K562 (cell line): ENCODE data around the gene DESI2. TPM values are rescaled to one million over a fixed set of nuclear protein-coding genes. Genes with fewer than 3 reads are reported as not detected.

Experiments
- CHD4 ChIP-seq: fragments of 200-600 bp; sonication (generic); IDR thresholded peaks from 3 replicates; pipeline ENCODE4 v1.6.1; 2012; ENCODE audit warnings: low read depth, mild to moderate bottlenecking, mixed read lengths, low read length, inconsistent platforms; ENCODE audit not compliant: insufficient read depth, insufficient replicate concordance, poor library complexity, severe bottlenecking
- ERF ChIP-seq: fragments of 450-650 bp; formaldehyde crosslinking; IDR thresholded peaks from 2 replicates; pipeline ENCODE4 v1.4.0; 2020; ENCODE audit warnings: mild to moderate bottlenecking, mixed read lengths
- FOXA3 ChIP-seq, 2 experiments: fragments of 450-650 bp in 1 of 2; sonication (generic) in 1 of 2; formaldehyde crosslinking; IDR thresholded peaks in 1 of 2; conservative IDR thresholded peaks in 1 of 2; 2 replicates each; pipeline versions ENCODE4 v1.4.0 to v1.8.0; 2020 to 2022; ENCODE audit warnings: mild to moderate bottlenecking in 2 of 2, missing genetic modification reagents in 1 of 2
- GATAD2A ChIP-seq: fragments of 450-650 bp; IDR thresholded peaks from 2 replicates; pipeline ENCODE4 v1.6.1; 2017
- GATAD2B ChIP-seq: fragments of 450-650 bp; IDR thresholded peaks from 2 replicates; pipeline ENCODE4 v1.6.1; 2017; ENCODE audit warnings: mild to moderate bottlenecking, borderline replicate concordance
- LCOR ChIP-seq: sonication (generic); formaldehyde crosslinking; IDR thresholded peaks from 2 replicates; pipeline ENCODE4 v1.8.0; 2022; ENCODE audit warnings: mild to moderate bottlenecking, missing genetic modification reagents
- MCM2 ChIP-seq: fragments of 450-650 bp; IDR thresholded peaks from 2 replicates; pipeline ENCODE4 v1.6.1; 2017; ENCODE audit warnings: low read depth, mild to moderate bottlenecking
- RFX5 ChIP-seq: IDR thresholded peaks from 2 replicates; pipeline ENCODE4 v1.6.1; 2011; ENCODE audit warnings: low read depth, mild to moderate bottlenecking, improper control_type of control experiment, low read length
- SMAD3 ChIP-seq: fragments of 450-650 bp; formaldehyde crosslinking; conservative IDR thresholded peaks from 2 replicates; pipeline ENCODE4 v1.4.0; 2020; ENCODE audit warnings: mild to moderate bottlenecking
- SNRNP70 ChIP-seq: fragments of 200-400 bp; formaldehyde crosslinking; optimal IDR thresholded peaks from 2 replicates; pipeline ENCODE3; 2017; ENCODE audit warnings: low read depth, low read length
- THAP12 ChIP-seq: fragments of 250-450 bp; sonication (Bioruptor Pico); IDR thresholded peaks from 2 replicates; pipeline ENCODE4 v1.9.0; 2021; ENCODE audit warnings: mild to moderate bottlenecking, inconsistent platforms
- ZNF551 ChIP-seq: fragments of 250-450 bp; sonication (Bioruptor Pico); IDR thresholded peaks from 2 replicates; pipeline ENCODE4 v1.5.0; 2021; ENCODE audit warnings: mild to moderate bottlenecking, moderate library complexity
- polyA plus RNA-seq, 8 experiments: library from polyadenylated mRNA; depleted of rRNA in 4 of 8; stranded (reverse) in 5 of 8; unstranded in 3 of 8; fragments of >200 nt; fragmentation: Nextera tagmentation in 2 of 8; fragmentation: Illumina TruSeq in 1 of 8; extraction: Ambion mirVana in 2 of 8; extraction: Trizol in 1 of 8; gene quantifications; 2 replicates each; pipeline versions ENCODE4 v1.2.1 to v1.2.3, GENCODE V29; 2011 to 2014; ENCODE audit warnings: inconsistent platforms in 1 of 8, missing spikeins in 1 of 8
- total RNA-seq, 7 experiments: library from RNA; depleted of rRNA in 6 of 7; stranded (reverse); fragments of >200 nt in 6 of 7; fragmentation: Illumina TruSeq in 2 of 7; extraction: Trizol in 2 of 7; gene quantifications; 2 replicates each; pipeline versions ENCODE4 v1.2.1 to v1.2.3, GENCODE V29; 2011 to 2021; ENCODE audit warnings: low replicate concordance in 1 of 7

Gene DESI2
- total and polyA plus RNA-seq, 9 of the 15 experiments (the other 6 are each of a cell fraction or from before 2014, with no cell fraction given): 17.4 to 59.4 (median 38.4) TPM

GRCh38 chr1:244626709-244627108 is 26.2 kb upstream of the DESI2 start (continued):
- TF ChIP-seq GATAD2A: no peak
- no peak for TF ChIP-seq FOXA3 (CRISPR knock-in tag; conservative IDR thresholded peaks at IDR 0.05 in 1 of 2, IDR thresholded peaks at IDR 0.05 in 1 of 2)
- TF ChIP-seq CHD4: no peak
- no peak for TF ChIP-seq MCM2
- TF ChIP-seq RFX5: no peak
- TF ChIP-seq SNRNP70: no peak
- no peak for TF ChIP-seq ZNF551
- TF ChIP-seq THAP12: no peak
- no peak for TF ChIP-seq ERF (CRISPR knock-in tag)
- no peak for TF ChIP-seq GATAD2B
- no peak for TF ChIP-seq SMAD3 (CRISPR knock-in tag)
- no peak for TF ChIP-seq LCOR (CRISPR knock-in tag)
